ENCODE data around the gene SYDE2.

GRCh38 chr1:85133565-85134159 is 67.2 kb downstream of the SYDE2 start:
- TF ChIP-seq CTCF (IDR thresholded peaks at IDR 0.05) (no peak), POLR2A (IDR thresholded peaks at IDR 0.05) (no peak)

Measured in Peyer's patch (tissue), 4 donors.